HCT116 (cell line): ENCODE results near the gene SFXN2. TPM values are rescaled to one million over a fixed set of nuclear protein-coding genes. Genes with fewer than 3 reads are reported as not detected.

Experiments
- ATAC-seq: fragments of 200-7000 bp; cut with Tn5 transposase; 2 replicates; pipeline ENCODE4 v1.9.1; 2020; ENCODE audit warnings: mild to moderate bottlenecking, moderate library complexity
- BruUV-seq: library from RNA; stranded (reverse); fragments of 400-500 nt; replicated peaks from 2 replicates; lab custom pipeline; 2021; lab: Mats Ljungman, UMichigan
- CTCF ChIA-PET: fragments of 300-600 bp; sonication (Branson Sonifier 250); formaldehyde crosslinking; loops from one replicate; lab custom pipeline; 2021; ENCODE audit warnings: antibody characterized with exemption; lab: Charles Lee
- POLR2A ChIA-PET: fragments of 300-600, 350-600 bp; sonication (Branson Sonifier 250); formaldehyde crosslinking; loops from one replicate; lab custom pipeline; 2021; ENCODE audit warnings: antibody characterized with exemption; lab: Charles Lee
- RAD21 ChIA-PET, 2 experiments: fragments of 300-600 bp; sonication (Branson Sonifier 250); formaldehyde crosslinking; loops; one replicate each; lab custom pipeline; 2023; ENCODE audit warnings: low total read pairs in 2 of 2; ENCODE audit not compliant: uncharacterized antibody in 2 of 2, unreplicated experiment in 2 of 2, low non-redundant PET in 1 of 2; lab: Charles Lee
- DNase-seq: peaks from one replicate; pipeline ENCODE4 v3.0.0-alpha.2; 2010; ENCODE audit warnings: low read depth, low spot score
- H2AFZ ChIP-seq: fragments of 200-600 bp; shearing (Covaris generic), sonication (generic); 2 replicates; pipeline ENCODE4 v1.6.1; 2017; ENCODE audit warnings: low read depth, mixed run types, mixed read lengths, antibody characterized with exemption, low read length; ENCODE audit not compliant: poor library complexity, severe bottlenecking
- H3K27ac ChIP-seq: 2 replicates; pipeline ENCODE4 v1.5.1; 2012; ENCODE audit warnings: low read depth, low read length
- H3K27me3 ChIP-seq: fragments of 200-600 bp; sonication (generic); 2 replicates; pipeline ENCODE4 v1.6.1; 2016; ENCODE audit warnings: mixed run types, low read length, mixed read lengths; ENCODE audit not compliant: insufficient read depth
- H3K36me3 ChIP-seq, 2 experiments: fragments of 200-500 bp in 1 of 2; fragments of 200-600 bp in 1 of 2; sonication (Bioruptor generic) in 1 of 2; sonication (generic) in 1 of 2; 2 replicates each; pipeline versions ENCODE4 v1.5.1 to v1.6.1; 2014 to 2016; ENCODE audit warnings: low read length in 2 of 2, inconsistent platforms in 1 of 2, mixed read lengths in 1 of 2, mixed run types in 1 of 2; ENCODE audit not compliant: insufficient read depth in 2 of 2, control insufficient read depth in 1 of 2
- H3K4me1 ChIP-seq, 2 experiments: fragments of 200-600 bp in 1 of 2; sonication (generic) in 1 of 2; 2 replicates each; pipeline versions ENCODE4 v1.5.1 to v1.6.1; 2012 to 2017; ENCODE audit warnings: low read length in 2 of 2, inconsistent platforms in 1 of 2, mild to moderate bottlenecking in 1 of 2, mixed read lengths in 1 of 2, mixed run types in 1 of 2, moderate library complexity in 1 of 2; ENCODE audit not compliant: insufficient read depth in 2 of 2, control insufficient read depth in 1 of 2
- H3K4me2 ChIP-seq: fragments of 200-600 bp; sonication (generic); 2 replicates; pipeline ENCODE4 v1.6.1; 2017; ENCODE audit warnings: mixed run types, low read length, mixed read lengths
- H3K4me3 ChIP-seq, 2 experiments: fragments of 200-600 bp in 1 of 2; sonication (generic) in 1 of 2; replicated peaks in 1 of 2; 2 replicates each; pipeline ENCODE4 v1.5.1; 2011 to 2016; ENCODE audit warnings: low read length in 2 of 2, control low read depth in 1 of 2, low read depth in 1 of 2, mild to moderate bottlenecking in 1 of 2, mixed read lengths in 1 of 2, mixed run types in 1 of 2
- H3K79me2 ChIP-seq: fragments of 200-600 bp; sonication (generic); 2 replicates; pipeline ENCODE4 v1.6.1; 2017; ENCODE audit warnings: mild to moderate bottlenecking, mixed run types, low read length, moderate library complexity, mixed read lengths; ENCODE audit not compliant: insufficient read depth
- H3K9ac ChIP-seq: fragments of 200-600 bp; sonication (generic); 2 replicates; pipeline ENCODE4 v1.6.1; 2016; ENCODE audit warnings: low read length, mixed read lengths
- H3K9me2 ChIP-seq: fragments of 200-600 bp; sonication (generic), shearing (Covaris generic); 2 replicates; pipeline ENCODE4 v1.6.1; 2017; ENCODE audit warnings: mixed run types, mild to moderate bottlenecking, moderate library complexity; ENCODE audit not compliant: insufficient read depth
- H3K9me3 ChIP-seq, 2 experiments: fragments of 200-500 bp in 1 of 2; fragments of 200-600 bp in 1 of 2; sonication (Bioruptor generic) in 1 of 2; sonication (generic) in 1 of 2; 2 replicates each; pipeline ENCODE4 v1.6.1; 2014 to 2017; ENCODE audit warnings: low read length in 2 of 2, mixed read lengths in 2 of 2, inconsistent platforms in 1 of 2, low read depth in 1 of 2, mild to moderate bottlenecking in 1 of 2, mixed run types in 1 of 2, moderate library complexity in 1 of 2; ENCODE audit not compliant: control insufficient read depth in 1 of 2, insufficient read depth in 1 of 2
- H4K20me1 ChIP-seq: fragments of 200-600 bp; sonication (generic), shearing (Covaris generic); 2 replicates; pipeline ENCODE4 v1.6.1; 2017; ENCODE audit warnings: mixed run types, mild to moderate bottlenecking, moderate library complexity; ENCODE audit not compliant: insufficient read depth
- CBX3 ChIP-seq: IDR thresholded peaks from 2 replicates; pipeline ENCODE4 v1.6.1; 2012; ENCODE audit warnings: low read depth
- CEBPB ChIP-seq: IDR thresholded peaks from 2 replicates; pipeline ENCODE4 v1.6.1; 2012; ENCODE audit warnings: low read depth
- ELF1 ChIP-seq: IDR thresholded peaks from 2 replicates; pipeline ENCODE4 v1.6.1; 2012; ENCODE audit warnings: low read depth, borderline replicate concordance
- EZH2 ChIP-seq: fragments of 200-600 bp; sonication (generic); IDR thresholded peaks from 2 replicates; pipeline ENCODE4 v1.6.1; 2017; ENCODE audit warnings: antibody characterized with exemption, mixed run types
- EZH2phosphoT487 ChIP-seq: fragments of 200-600 bp; IDR thresholded peaks from 2 replicates; pipeline ENCODE4 v1.6.1; 2018; ENCODE audit warnings: antibody characterized with exemption, borderline replicate concordance
- FOSL1 ChIP-seq: IDR thresholded peaks from 2 replicates; pipeline ENCODE4 v1.6.1; 2012; ENCODE audit warnings: low read depth
- JUND ChIP-seq: IDR thresholded peaks from 2 replicates; pipeline ENCODE4 v1.6.1; 2012
- POLR2A ChIP-seq: IDR thresholded peaks from 2 replicates; pipeline ENCODE4 v1.7.0; 2011; ENCODE audit warnings: borderline replicate concordance; ENCODE audit not compliant: insufficient read depth, insufficient read length; ENCODE audit errors: extremely low read depth
- POLR2AphosphoS5 ChIP-seq: IDR thresholded peaks from 2 replicates; pipeline ENCODE4 v1.6.1; 2011; ENCODE audit warnings: mild to moderate bottlenecking, low read depth, low read length, moderate library complexity
- SIN3A ChIP-seq: IDR thresholded peaks from 2 replicates; pipeline ENCODE4 v1.6.1; 2012; ENCODE audit warnings: low read depth
- SP1 ChIP-seq: IDR thresholded peaks from 2 replicates; pipeline ENCODE4 v1.6.1; 2012; ENCODE audit warnings: low read depth
- YY1 ChIP-seq: IDR thresholded peaks from 2 replicates; pipeline ENCODE4 v1.6.1; 2011; ENCODE audit warnings: low read length, low read depth, moderate library complexity, mild to moderate bottlenecking; ENCODE audit not compliant: insufficient replicate concordance; ENCODE audit errors: extremely low read depth
- ZFX ChIP-seq: fragments of 450-650 bp; IDR thresholded peaks from 2 replicates; pipeline ENCODE4 v1.6.1; 2017
- ZNF274 ChIP-seq: fragments of 200-500 bp; sonication (Bioruptor generic); IDR thresholded peaks from 2 replicates; pipeline ENCODE4 v1.6.1; 2014; ENCODE audit warnings: mild to moderate bottlenecking, low read depth, low read length, inconsistent platforms
- intact Hi-C: fragments of 100-400 bp; cut with micrococcal nuclease; formaldehyde crosslinking; loops from 2 replicates; pipeline ENCODE4 v1.10.0; 2022
- total RNA-seq: library from RNA; stranded (reverse); gene quantifications from one replicate; pipeline ENCODE4 v1.2.1, GENCODE V29; 2021; ENCODE audit not compliant: unreplicated experiment
- TF ChIP-seq, protein P1 (sequence below), 3 experiments: fragments of 200-600 bp in 1 of 3; sonication (generic) in 1 of 3; IDR thresholded peaks in 2 of 3; conservative IDR thresholded peaks in 1 of 3; 2 replicates each; pipeline ENCODE4 v1.5.1; 2012 to 2017; ENCODE audit warnings: low read depth in 2 of 3, low read length in 2 of 3, antibody characterized with exemption in 1 of 3, borderline replicate concordance in 1 of 3, control low read depth in 1 of 3, mild to moderate bottlenecking in 1 of 3, mixed read lengths in 1 of 3, mixed run types in 1 of 3, moderate library complexity in 1 of 3; ENCODE audit not compliant: insufficient read depth in 1 of 3
- TF ChIP-seq, protein P2 (sequence below): IDR thresholded peaks from 2 replicates; pipeline ENCODE4 v1.6.1; 2011; ENCODE audit warnings: mild to moderate bottlenecking, low read length, moderate library complexity; ENCODE audit not compliant: insufficient replicate concordance; ENCODE audit errors: extremely low read depth
- TF ChIP-seq, protein P3 (sequence below): IDR thresholded peaks from 2 replicates; pipeline ENCODE4 v1.6.1; 2012; ENCODE audit warnings: low read depth
- TF ChIP-seq, protein P4 (sequence below): IDR thresholded peaks from 2 replicates; pipeline ENCODE4 v1.6.1; 2012

The SFXN2 gene
- total RNA-seq, 1 experiment from 2014 or later: 22.9 TPM

DNA sequence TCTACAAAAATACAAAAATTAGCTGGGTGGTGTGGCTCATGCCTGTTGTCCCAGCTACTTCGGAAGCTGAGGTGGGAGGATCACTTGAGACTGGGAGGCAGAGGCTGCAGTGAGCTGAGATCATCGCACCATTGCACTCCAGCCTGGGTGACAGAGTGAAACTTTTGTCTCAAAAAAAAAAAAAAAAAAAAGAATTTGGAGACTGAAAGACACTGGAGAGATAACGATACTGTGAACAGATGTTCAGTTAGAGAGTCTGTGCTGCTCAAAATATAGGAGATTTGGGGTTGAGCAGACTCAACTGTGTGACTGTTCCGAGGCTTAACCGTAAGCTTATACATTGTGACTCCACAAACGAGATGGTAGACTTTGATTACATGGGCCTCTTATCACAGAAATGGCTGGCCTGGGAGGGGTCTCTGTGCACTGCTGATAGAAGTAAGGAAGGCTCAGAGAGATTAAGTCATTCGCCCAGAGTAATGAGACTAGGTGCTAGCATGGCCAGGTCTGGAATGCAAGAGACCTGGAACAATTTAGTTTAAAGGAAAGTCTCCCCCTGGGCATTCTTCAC is 48.7 kb downstream of the SFXN2 start:
- no peaks in the 10 kb centered on the region for H3K9me3 ChIP-seq
- H3K9ac ChIP-seq: no peak overlapping the region
- H3K4me2 ChIP-seq: no peak overlapping the region
- ATAC-seq: no peak
- DNase-seq: no peak
- peaks cover 0 to 7% of the 10 kb centered on the region in 2 experiments; a peak in 1 of 4 replicates for H3K4me1 ChIP-seq
- ChIA-PET RAD21 (no interaction called here), CTCF (no interaction called here), POLR2A (interaction anchor here (1.5 kb wide), 1 partner anchor 19 kb away, joined by 3 read pairs; the partner anchor contains the start of gene WBP1L)
- no TSS peak for BruUV-seq
- no peak overlapping the region for H3K4me3 ChIP-seq
- H3K79me2 ChIP-seq: no peaks in the 10 kb centered on the region
- no peak overlapping the region for H2AFZ ChIP-seq
- H3K9me2 ChIP-seq: no peaks in the 10 kb centered on the region
- no peaks in the 10 kb centered on the region for H3K27me3 ChIP-seq
- no peaks in the 10 kb centered on the region for H4K20me1 ChIP-seq
- intact Hi-C loops: no loop called here
- H3K27ac ChIP-seq: no peak overlapping the region
- no peak for TF ChIP-seq POLR2A
- TF ChIP-seq, protein P1, sequence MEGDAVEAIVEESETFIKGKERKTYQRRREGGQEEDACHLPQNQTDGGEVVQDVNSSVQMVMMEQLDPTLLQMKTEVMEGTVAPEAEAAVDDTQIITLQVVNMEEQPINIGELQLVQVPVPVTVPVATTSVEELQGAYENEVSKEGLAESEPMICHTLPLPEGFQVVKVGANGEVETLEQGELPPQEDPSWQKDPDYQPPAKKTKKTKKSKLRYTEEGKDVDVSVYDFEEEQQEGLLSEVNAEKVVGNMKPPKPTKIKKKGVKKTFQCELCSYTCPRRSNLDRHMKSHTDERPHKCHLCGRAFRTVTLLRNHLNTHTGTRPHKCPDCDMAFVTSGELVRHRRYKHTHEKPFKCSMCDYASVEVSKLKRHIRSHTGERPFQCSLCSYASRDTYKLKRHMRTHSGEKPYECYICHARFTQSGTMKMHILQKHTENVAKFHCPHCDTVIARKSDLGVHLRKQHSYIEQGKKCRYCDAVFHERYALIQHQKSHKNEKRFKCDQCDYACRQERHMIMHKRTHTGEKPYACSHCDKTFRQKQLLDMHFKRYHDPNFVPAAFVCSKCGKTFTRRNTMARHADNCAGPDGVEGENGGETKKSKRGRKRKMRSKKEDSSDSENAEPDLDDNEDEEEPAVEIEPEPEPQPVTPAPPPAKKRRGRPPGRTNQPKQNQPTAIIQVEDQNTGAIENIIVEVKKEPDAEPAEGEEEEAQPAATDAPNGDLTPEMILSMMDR (IDR thresholded peaks at IDR 0.05 in 2 of 3, conservative IDR thresholded peaks at IDR 0.05 in 1 of 3; ENCODE audit: borderline replicate concordance in 1 of 3, insufficient read depth in 1 of 3, low read depth in 2 of 3, low read length in 2 of 3): no peak
- no peak for TF ChIP-seq EZH2phosphoT487
- no peak for TF ChIP-seq SIN3A
- no peak for TF ChIP-seq JUND
- TF ChIP-seq EZH2: no peak
- TF ChIP-seq SP1: no peak
- TF ChIP-seq, protein P2, sequence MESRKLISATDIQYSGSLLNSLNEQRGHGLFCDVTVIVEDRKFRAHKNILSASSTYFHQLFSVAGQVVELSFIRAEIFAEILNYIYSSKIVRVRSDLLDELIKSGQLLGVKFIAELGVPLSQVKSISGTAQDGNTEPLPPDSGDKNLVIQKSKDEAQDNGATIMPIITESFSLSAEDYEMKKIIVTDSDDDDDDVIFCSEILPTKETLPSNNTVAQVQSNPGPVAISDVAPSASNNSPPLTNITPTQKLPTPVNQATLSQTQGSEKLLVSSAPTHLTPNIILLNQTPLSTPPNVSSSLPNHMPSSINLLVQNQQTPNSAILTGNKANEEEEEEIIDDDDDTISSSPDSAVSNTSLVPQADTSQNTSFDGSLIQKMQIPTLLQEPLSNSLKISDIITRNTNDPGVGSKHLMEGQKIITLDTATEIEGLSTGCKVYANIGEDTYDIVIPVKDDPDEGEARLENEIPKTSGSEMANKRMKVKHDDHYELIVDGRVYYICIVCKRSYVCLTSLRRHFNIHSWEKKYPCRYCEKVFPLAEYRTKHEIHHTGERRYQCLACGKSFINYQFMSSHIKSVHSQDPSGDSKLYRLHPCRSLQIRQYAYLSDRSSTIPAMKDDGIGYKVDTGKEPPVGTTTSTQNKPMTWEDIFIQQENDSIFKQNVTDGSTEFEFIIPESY: no peak
- TF ChIP-seq POLR2AphosphoS5: no peak
- no peak for TF ChIP-seq ZNF274
- TF ChIP-seq, protein P3, sequence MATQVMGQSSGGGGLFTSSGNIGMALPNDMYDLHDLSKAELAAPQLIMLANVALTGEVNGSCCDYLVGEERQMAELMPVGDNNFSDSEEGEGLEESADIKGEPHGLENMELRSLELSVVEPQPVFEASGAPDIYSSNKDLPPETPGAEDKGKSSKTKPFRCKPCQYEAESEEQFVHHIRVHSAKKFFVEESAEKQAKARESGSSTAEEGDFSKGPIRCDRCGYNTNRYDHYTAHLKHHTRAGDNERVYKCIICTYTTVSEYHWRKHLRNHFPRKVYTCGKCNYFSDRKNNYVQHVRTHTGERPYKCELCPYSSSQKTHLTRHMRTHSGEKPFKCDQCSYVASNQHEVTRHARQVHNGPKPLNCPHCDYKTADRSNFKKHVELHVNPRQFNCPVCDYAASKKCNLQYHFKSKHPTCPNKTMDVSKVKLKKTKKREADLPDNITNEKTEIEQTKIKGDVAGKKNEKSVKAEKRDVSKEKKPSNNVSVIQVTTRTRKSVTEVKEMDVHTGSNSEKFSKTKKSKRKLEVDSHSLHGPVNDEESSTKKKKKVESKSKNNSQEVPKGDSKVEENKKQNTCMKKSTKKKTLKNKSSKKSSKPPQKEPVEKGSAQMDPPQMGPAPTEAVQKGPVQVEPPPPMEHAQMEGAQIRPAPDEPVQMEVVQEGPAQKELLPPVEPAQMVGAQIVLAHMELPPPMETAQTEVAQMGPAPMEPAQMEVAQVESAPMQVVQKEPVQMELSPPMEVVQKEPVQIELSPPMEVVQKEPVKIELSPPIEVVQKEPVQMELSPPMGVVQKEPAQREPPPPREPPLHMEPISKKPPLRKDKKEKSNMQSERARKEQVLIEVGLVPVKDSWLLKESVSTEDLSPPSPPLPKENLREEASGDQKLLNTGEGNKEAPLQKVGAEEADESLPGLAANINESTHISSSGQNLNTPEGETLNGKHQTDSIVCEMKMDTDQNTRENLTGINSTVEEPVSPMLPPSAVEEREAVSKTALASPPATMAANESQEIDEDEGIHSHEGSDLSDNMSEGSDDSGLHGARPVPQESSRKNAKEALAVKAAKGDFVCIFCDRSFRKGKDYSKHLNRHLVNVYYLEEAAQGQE: no peak
- TF ChIP-seq YY1: no peak
- TF ChIP-seq ZFX: no peak
- TF ChIP-seq CEBPB: no peak
- no peak for TF ChIP-seq ELF1
- TF ChIP-seq FOSL1: no peak
- TF ChIP-seq, protein P4, sequence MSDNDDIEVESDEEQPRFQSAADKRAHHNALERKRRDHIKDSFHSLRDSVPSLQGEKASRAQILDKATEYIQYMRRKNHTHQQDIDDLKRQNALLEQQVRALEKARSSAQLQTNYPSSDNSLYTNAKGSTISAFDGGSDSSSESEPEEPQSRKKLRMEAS: no peak
- TF ChIP-seq CBX3: no peak
- TF ChIP-seq, all 23 proteins: peak for 0
- no peaks in the 10 kb centered on the region for H3K36me3 ChIP-seq
